Spleen (tissue), 11 donors: ENCODE data around the gene ARL5A. TPM values are rescaled to one million over a fixed set of nuclear protein-coding genes. Genes with fewer than 3 reads are reported as not detected.

Experiments
- DNase-seq: peaks from one replicate; pipeline ENCODE4 v3.0.0-alpha.2; 2020
- H3K27ac ChIP-seq, 8 donors: fragments of 200-600 bp; sonication (generic) in 7 of 8; 1 replicate in 4 of 8; 2 replicates in 4 of 8; pipeline versions ENCODE4 v1.5.0 to v1.8.0; 2016 to 2021; ENCODE audit warnings: inconsistent platforms in 4 of 8, mild to moderate bottlenecking in 4 of 8, moderate library complexity in 1 of 8
- H3K27me3 ChIP-seq, 7 donors: fragments of 200-600 bp; sonication (generic) in 6 of 7; replicated peaks in 1 of 7; 1 replicate in 4 of 7; 2 replicates in 3 of 7; pipeline versions ENCODE4 v1.5.0 to v1.8.0; 2016 to 2021; ENCODE audit warnings: inconsistent platforms in 3 of 7, mild to moderate bottlenecking in 1 of 7
- H3K36me3 ChIP-seq, 6 donors: fragments of 200-600 bp; sonication (generic) in 5 of 6; 1 replicate in 4 of 6; 2 replicates in 2 of 6; pipeline versions ENCODE4 v1.5.0 to v1.8.0; 2016 to 2021; ENCODE audit warnings: inconsistent platforms in 2 of 6
- H3K4me1 ChIP-seq, 6 donors: fragments of 200-600 bp; sonication (generic) in 5 of 6; 1 replicate in 3 of 6; 2 replicates in 3 of 6; pipeline versions ENCODE4 v1.5.0 to v1.8.0; 2016 to 2021; ENCODE audit warnings: inconsistent platforms in 3 of 6
- H3K4me3 ChIP-seq, 8 donors: fragments of 200-600 bp; sonication (generic) in 7 of 8; 1 replicate in 4 of 8; 2 replicates in 4 of 8; pipeline versions ENCODE4 v1.5.0 to v1.8.0; 2016 to 2021; ENCODE audit warnings: inconsistent platforms in 4 of 8, mild to moderate bottlenecking in 4 of 8, moderate library complexity in 2 of 8
- H3K9me3 ChIP-seq, 8 donors: fragments of 200-600 bp; sonication (generic) in 7 of 8; 1 replicate in 4 of 8; 2 replicates in 4 of 8; pipeline versions ENCODE4 v1.5.0 to v1.8.0; 2016 to 2021; ENCODE audit warnings: inconsistent platforms in 4 of 8
- CTCF ChIP-seq, 11 experiments: fragments of 200-600 bp in 7 of 11; fragments of 450-650 bp in 4 of 11; sonication (generic) in 4 of 11; IDR thresholded peaks in 8 of 11; conservative IDR thresholded peaks in 3 of 11; 1 replicate in 7 of 11; 2 replicates in 4 of 11; pipeline versions ENCODE4 v1.4.0 to v1.8.0; 2016 to 2021; ENCODE audit warnings: antibody characterized with exemption in 11 of 11, inconsistent platforms in 4 of 11, mild to moderate bottlenecking in 1 of 11
- POLR2A ChIP-seq, 3 donors: fragments of 450-650 bp; IDR thresholded peaks; one replicate each; pipeline ENCODE4 v1.5.1; 2017; ENCODE audit warnings: antibody characterized with exemption in 3 of 3, mild to moderate bottlenecking in 1 of 3
- POLR2AphosphoS5 ChIP-seq, 3 donors: sonication (generic); formaldehyde crosslinking; IDR thresholded peaks; one replicate each; pipeline ENCODE4 v1.5.1; 2017; ENCODE audit warnings: antibody characterized with exemption in 3 of 3
- WGBS, 5 donors: extraction: QIAGEN DNeasy Blood & Tissue Kit in 3 of 5; methylation state at CpG; one replicate each; pipeline versions ENCODE4 v1.1.5 to v1.1.7; 2013 to 2018; 5-methylcytosine and 5-hydroxymethylcytosine counted together
- intact Hi-C: fragments of 100-400 bp; cut with DNase I; formaldehyde crosslinking; loops from one replicate; pipeline ENCODE4 v1.15.0; 2023; ENCODE audit warnings: low total_unique reads
- polyA plus RNA-seq, 3 donors: library from polyadenylated mRNA; stranded (reverse); fragments of 200-250 nt; gene quantifications; one replicate each; pipeline ENCODE4 v1.2.1, GENCODE V29; 2013
- total RNA-seq, 7 donors: library from RNA; depleted of rRNA in 3 of 7; stranded (reverse); fragments of >200 nt in 3 of 7; fragmentation: NEBNext Ultra II Directional in 4 of 7; extraction: Animal tissue kit (Norgen Biotek cat#: 25700) in 4 of 7; gene quantifications; one replicate each; pipeline versions ENCODE4 v1.1.0 to v1.2.1, GENCODE V29; 2016 to 2021
- donor health status: healthy with polysubstance abuse.
- donor health status: DM: no; HTN: no; CAD: no; lungs with moderate emphysema.
- donor health status: DM: no; HTN: no; CAD: no.
- donor health status: Bipolar disorder and iron deficiency.
- donor health status: healthy.
- donor health status: DM: no; HTN: no; CAD: no.
- donor health status: DM: yes; HTN: yes; CAD: no.

Gene ARL5A
- total and polyA plus RNA-seq, 10 donors: 9.5 to 89.9 (median 46.4) TPM

- intact Hi-C loops: no loop called here
- WGBS, 5 donors: 97 to 100% (median 98%) methylated on average over 3 of the region's 3 CpGs
- DNase-seq: no peak
Measured at GRCh38 chr2:151791545-151791944, 36.7 kb downstream of the ARL5A start.

GRCh38 chr2:151790689-151791088, 37.5 kb downstream of the ARL5A start:
- TF ChIP-seq POLR2AphosphoS5 (IDR thresholded peaks at IDR 0.05): no peak
- no peaks in the 10 kb centered on the region for H3K27me3 ChIP-seq
- H3K4me1 ChIP-seq: no peaks in the 10 kb centered on the region
- H3K36me3 ChIP-seq: peaks cover 0 to 41% (median 0%) of the 10 kb centered on the region in 6 donors
- WGBS, 5 donors: 92 to 100% (median 95%) methylated on average over 1 of the region's 1 CpG
- peaks cover 0 to 6% (median 4%) of the 10 kb centered on the region in 8 donors for H3K9me3 ChIP-seq
- H3K4me3 ChIP-seq: no peak overlapping the region
- no peak overlapping the region for H3K27ac ChIP-seq
- intact Hi-C loops: no loop called here
- DNase-seq: no peak

More at GRCh38 chr2:151791545-151791944, 36.7 kb downstream of the ARL5A start:
- Histone ChIP-seq H3K4me3 (no peak overlapping the region), H3K4me1 (no peaks in the 10 kb centered on the region), H3K27ac (no peak overlapping the region), H3K9me3 (peaks cover 0 to 6% (median 4%) of the 10 kb centered on the region in 8 donors), H3K27me3 (no peaks in the 10 kb centered on the region), H3K36me3 (peaks cover 0 to 40% (median 0%) of the 10 kb centered on the region in 6 donors)
- TF ChIP-seq POLR2A (IDR thresholded peaks at IDR 0.05): no peak
- TF ChIP-seq CTCF (IDR thresholded peaks at IDR 0.05 in 8 of 11, conservative IDR thresholded peaks at IDR 0.05 in 3 of 11): no peak
- TF ChIP-seq POLR2AphosphoS5 (IDR thresholded peaks at IDR 0.05): no peak

GRCh38 chr2:151789055-151789834, 39.0 kb downstream of the ARL5A start:
- DNase-seq: no peak
- H3K27ac ChIP-seq: no peak overlapping the region
- H3K4me3 ChIP-seq: no peak overlapping the region
- H3K4me1 ChIP-seq: no peaks in the 10 kb centered on the region
- intact Hi-C loops: no loop called here
- WGBS, 5 donors: 94 to 100% (median 96%) methylated on average over 4 of the region's 4 CpGs
- H3K27me3 ChIP-seq: no peaks in the 10 kb centered on the region
- TF ChIP-seq POLR2A (IDR thresholded peaks at IDR 0.05) (no peak), CTCF (IDR thresholded peaks at IDR 0.05 in 8 of 11, conservative IDR thresholded peaks at IDR 0.05 in 3 of 11) (no peak), POLR2AphosphoS5 (IDR thresholded peaks at IDR 0.05) (no peak)
- peaks cover 0 to 6% (median 4%) of the 10 kb centered on the region in 8 donors for H3K9me3 ChIP-seq
- H3K36me3 ChIP-seq: peaks cover 0 to 50% (median 6%) of the 10 kb centered on the region in 6 donors

- intact Hi-C loops: no loop called here
- H3K9me3 ChIP-seq: peaks cover 0 to 2% (median 0%) of the 10 kb centered on the region in 8 donors
- H3K4me1 ChIP-seq: no peaks in the 10 kb centered on the region
- H3K4me3 ChIP-seq: no peak overlapping the region
- 72 to 85% (median 76%) methylated on average over 1 of the region's 1 CpG for WGBS, 5 donors
- no peak overlapping the region for H3K27ac ChIP-seq
- peaks cover 0 to 45% (median 6%) of the 10 kb centered on the region in 6 donors for H3K36me3 ChIP-seq
- no peaks in the 10 kb centered on the region for H3K27me3 ChIP-seq
- DNase-seq: no peak
- TF ChIP-seq POLR2A (IDR thresholded peaks at IDR 0.05): no peak
- no peak for TF ChIP-seq CTCF (IDR thresholded peaks at IDR 0.05 in 8 of 11, conservative IDR thresholded peaks at IDR 0.05 in 3 of 11)
- TF ChIP-seq POLR2AphosphoS5 (IDR thresholded peaks at IDR 0.05): no peak
Measured at GRCh38 chr2:151786483-151786882, 41.7 kb downstream of the ARL5A start.
